ENCODE data around the gene URB1.
A peak's percentile ranks its signal among the peaks of the same experiment; 100 is the strongest.
"Not testable (repeated sequence)": the region's sequence is repeated elsewhere in the genome, so short reads cannot be mapped to it uniquely, and the experiment has no call there.

Gene URB1

DNA sequence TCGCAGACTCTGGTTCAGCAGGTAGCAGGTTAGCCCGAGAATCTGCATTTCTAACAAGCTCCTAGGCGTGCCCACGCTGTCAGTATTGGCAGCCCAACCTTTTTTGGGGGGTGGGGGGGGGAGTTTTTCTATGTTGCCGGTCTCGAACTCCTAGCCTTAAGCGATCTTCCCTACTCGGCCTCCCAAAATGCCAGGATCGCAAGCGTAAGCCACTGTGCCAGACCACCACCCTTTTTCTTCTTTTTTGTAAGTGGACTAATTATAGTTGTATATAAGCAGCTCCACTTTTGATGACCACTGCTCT, 113.5 kb downstream of the URB1 start:
- no peak for DNase-seq

DNA sequence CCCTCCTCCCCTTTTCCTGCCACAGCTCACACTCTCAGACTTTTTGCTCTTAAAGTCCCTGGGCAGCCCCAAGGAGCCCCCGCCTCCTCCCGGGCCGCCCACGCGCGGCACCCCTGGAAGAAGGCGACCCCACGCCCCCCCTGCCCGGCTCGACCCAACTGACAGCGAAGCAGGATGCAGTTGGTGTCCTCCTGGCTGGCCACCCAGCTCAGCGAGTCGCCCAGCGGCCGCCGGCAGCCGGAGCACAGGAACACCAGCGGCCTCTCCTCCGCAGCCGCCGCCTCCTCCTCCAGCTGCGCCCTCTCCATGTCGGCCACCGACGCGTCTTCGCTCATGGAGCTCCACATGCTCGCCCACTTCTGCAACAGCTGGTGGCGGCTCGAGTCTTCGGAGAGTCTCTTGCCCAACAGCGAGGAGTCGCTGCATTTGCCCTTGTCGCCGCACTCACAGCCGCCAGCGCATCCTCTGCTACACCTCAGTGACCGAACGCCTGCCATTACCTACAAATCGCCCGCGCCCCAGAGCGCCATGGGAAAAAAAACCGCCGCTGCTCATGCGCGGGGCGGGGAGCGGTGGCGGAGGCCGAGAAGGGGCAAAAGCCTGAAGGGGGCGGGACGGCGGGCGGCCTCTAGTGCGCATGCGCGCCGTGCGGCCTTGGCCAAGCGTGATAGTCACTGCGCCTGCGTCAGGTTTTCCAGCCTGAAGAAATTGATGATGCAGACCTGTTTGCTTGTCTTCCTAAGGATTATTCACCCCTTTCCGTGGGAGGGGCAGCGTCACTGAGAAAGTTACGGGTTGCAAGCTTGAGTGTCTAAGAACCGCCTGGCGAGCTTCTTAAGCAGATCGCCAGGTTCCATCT, 114.1 kb downstream of the URB1 start, which contains the start of gene MIS18A:
Gene MIS18A, minus strand, starts transcription at position 532 of the 859 bp plus-strand sequence. Its CDS starts 35 bp downstream, at position 497.
- peak; percentile 98 for DNase-seq

DNA sequence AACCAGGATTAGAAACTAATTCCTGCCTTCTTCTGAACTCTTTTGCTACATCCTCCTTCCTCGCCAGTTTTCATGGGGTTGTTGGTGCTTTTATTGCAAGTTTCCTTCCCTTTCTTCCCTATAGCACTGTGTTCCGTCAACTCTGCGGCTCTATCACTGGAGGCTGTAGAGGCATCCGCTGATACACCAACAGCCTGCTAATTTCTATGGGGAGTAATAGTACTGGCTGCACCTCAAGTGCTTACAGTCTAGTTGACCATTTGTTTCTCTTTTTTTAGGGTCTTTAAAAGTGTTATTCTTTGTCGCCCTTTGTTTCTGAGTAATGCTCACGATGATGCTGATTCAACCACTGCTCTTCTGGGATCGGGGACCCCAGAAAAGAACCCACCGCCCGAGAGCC, 114.7 kb downstream of the URB1 start:
- no peak for DNase-seq

DNA sequence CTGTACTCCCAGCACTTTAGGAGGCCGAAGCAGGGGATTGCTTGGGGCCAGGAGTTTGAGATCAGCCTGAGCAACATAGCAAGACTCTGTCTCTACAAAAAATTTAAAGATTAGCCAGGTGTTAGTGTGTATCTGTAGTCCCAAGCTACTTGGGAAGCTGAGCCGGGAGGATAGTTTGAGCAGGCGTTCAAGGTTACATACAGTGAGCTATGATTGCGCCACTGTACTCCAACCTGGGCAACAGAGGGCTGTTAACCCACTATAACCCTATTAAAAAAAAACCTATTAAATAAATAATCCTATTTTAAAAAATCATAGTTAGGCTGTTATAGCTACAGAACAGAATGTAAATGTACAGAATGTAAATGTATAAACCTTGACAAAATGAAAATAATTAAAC, 116.1 kb downstream of the URB1 start:
- DNase-seq: no peak

DNA sequence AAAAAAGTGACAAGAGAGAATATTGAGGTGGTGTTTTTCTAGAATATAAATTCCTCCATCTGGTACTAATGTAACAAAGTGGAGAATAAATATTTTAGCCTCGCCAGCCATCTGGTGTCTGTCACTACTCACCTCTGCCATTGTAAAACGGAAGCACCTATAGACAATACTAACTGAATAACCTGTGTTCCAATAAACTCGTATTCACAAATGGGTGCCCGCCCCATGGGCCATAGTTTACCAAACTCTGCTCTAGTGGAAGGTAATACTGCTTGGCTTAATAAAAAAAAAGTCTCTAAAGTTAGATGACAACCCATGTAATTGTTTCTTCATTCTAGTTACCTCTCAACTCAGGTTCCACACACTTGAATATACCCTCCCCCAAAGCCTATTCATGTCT, 122.1 kb downstream of the URB1 start:
- DNase-seq: no peak

DNA sequence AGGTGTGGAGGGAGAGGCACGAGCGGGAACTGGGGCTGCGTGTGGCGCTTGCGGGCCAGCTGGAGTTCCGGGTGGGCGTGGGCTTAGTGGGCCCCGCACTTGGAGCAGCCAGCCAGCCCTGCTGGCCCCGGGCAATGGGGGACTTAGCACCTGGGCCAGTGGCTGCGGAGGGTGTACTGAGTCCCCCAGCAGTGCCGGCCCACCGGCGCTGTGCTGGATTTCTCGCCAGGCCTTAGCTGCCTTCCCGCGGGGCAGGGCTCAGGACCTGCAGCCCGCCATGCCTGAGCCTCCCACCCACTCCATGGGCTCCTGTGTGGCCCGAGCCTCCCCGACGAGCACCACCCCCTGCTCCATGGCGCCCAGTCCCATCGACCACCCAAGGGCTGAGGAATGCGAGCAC, 127.5 kb downstream of the URB1 start:
- DNase-seq: not testable (repeated sequence)

DNA sequence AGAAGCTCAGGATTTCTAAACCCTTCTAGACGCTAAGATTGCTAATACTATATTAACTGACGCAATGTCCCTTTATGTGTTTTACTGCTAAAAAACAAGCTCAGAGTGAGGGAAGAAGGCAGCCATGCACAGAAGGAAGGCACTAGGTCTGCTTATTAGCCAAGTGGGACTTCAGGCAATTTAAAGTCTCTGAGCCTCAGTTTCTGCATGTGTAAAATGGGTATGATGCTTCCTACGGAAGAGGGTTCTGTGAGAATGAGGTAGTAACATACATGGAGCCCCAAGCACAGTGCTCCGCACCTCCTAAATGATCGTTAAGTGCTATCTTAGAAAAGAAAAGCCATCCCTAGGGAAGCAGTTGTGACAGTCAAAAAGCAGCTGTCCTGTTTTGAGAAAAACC, 130.9 kb downstream of the URB1 start:
- no peak for DNase-seq

Measured in activated CD4-positive, alpha-beta T cell treated with anti-CD3 and anti-CD28 coated beads, Interleukin-2, amount 50 U/mL, for 4 hours (primary cell).